Peyer's patch (tissue), 4 donors: ENCODE measurements around the gene MSANTD3.

Source experiments
- POLR2A ChIP-seq, 2 donors: fragments of 450-650 bp; IDR thresholded peaks; one replicate each; pipeline ENCODE4 v1.5.1; 2017; ENCODE audit warnings: antibody characterized with exemption in 2 of 2, mild to moderate bottlenecking in 2 of 2, moderate library complexity in 2 of 2
- TF ChIP-seq, protein P1 (sequence below), 6 experiments: fragments of 450-650 bp in 4 of 6; fragments of 200-600 bp in 2 of 6; sonication (generic) in 1 of 6; IDR thresholded peaks; one replicate each; pipeline ENCODE4 v1.5.1; 2017 to 2019; ENCODE audit warnings: antibody characterized with exemption in 6 of 6, mild to moderate bottlenecking in 3 of 6, moderate library complexity in 1 of 6

DNA sequence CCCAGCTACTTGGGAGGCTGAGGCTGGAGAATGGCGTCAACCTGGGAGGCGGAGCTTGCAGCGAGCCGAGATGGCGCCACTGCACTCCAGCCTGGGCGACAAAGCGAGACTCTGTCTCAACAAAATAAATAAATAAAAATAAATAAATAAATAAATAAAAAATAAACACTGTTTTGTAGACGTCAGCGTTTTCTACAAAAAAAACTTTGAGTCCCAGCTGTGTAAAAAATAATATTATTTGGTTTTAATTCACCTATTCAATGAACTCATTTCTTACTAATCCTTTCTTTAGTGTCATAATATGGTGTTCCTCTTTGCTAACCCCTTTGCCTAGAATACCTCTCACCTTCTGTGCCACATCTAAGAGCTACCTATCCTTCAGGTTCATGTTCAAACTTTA lies 30.2 kb upstream of the MSANTD3 start:
- TF ChIP-seq, protein P1, sequence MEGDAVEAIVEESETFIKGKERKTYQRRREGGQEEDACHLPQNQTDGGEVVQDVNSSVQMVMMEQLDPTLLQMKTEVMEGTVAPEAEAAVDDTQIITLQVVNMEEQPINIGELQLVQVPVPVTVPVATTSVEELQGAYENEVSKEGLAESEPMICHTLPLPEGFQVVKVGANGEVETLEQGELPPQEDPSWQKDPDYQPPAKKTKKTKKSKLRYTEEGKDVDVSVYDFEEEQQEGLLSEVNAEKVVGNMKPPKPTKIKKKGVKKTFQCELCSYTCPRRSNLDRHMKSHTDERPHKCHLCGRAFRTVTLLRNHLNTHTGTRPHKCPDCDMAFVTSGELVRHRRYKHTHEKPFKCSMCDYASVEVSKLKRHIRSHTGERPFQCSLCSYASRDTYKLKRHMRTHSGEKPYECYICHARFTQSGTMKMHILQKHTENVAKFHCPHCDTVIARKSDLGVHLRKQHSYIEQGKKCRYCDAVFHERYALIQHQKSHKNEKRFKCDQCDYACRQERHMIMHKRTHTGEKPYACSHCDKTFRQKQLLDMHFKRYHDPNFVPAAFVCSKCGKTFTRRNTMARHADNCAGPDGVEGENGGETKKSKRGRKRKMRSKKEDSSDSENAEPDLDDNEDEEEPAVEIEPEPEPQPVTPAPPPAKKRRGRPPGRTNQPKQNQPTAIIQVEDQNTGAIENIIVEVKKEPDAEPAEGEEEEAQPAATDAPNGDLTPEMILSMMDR (IDR thresholded peaks at IDR 0.05) = no peak
- no peak for TF ChIP-seq POLR2A (IDR thresholded peaks at IDR 0.05)
